C4-2B (cell line): ENCODE measurements around the gene SNAPC2.

Experiments
- ZFX ChIP-seq: fragments of 450-650 bp; IDR thresholded peaks from 2 replicates; pipeline ENCODE4 v1.6.1; 2017
- TF ChIP-seq, protein P1 (sequence below): fragments of 450-650 bp; conservative IDR thresholded peaks from 2 replicates; pipeline ENCODE4 v1.5.1; 2017; ENCODE audit warnings: mild to moderate bottlenecking

DNA sequence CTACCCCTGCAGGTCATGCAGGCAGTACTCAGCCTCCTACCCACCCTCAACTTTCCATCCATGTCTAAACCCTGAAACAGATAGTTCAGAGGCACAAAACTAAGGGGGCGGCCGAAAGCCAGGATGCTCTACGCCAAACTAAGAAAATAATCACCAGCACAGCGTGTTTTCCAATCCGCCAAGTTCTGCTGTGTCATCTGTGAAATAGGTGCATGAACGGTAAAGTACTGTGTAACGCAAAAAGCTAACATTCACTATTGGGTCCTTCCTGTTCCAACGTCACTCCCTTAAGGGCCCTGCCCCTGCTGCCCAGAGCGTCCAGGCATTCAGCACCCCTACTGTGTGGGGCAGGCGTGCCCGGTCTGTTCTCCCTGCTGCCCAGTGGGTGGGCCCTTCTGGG lies 35.6 kb downstream of the SNAPC2 start:
- TF ChIP-seq, protein P1, sequence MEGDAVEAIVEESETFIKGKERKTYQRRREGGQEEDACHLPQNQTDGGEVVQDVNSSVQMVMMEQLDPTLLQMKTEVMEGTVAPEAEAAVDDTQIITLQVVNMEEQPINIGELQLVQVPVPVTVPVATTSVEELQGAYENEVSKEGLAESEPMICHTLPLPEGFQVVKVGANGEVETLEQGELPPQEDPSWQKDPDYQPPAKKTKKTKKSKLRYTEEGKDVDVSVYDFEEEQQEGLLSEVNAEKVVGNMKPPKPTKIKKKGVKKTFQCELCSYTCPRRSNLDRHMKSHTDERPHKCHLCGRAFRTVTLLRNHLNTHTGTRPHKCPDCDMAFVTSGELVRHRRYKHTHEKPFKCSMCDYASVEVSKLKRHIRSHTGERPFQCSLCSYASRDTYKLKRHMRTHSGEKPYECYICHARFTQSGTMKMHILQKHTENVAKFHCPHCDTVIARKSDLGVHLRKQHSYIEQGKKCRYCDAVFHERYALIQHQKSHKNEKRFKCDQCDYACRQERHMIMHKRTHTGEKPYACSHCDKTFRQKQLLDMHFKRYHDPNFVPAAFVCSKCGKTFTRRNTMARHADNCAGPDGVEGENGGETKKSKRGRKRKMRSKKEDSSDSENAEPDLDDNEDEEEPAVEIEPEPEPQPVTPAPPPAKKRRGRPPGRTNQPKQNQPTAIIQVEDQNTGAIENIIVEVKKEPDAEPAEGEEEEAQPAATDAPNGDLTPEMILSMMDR, result no peak
- no peak for TF ChIP-seq ZFX
